Vagina (tissue), 2 donors: ENCODE data around the gene LGALS9.

Experiments
- CTCF ChIP-seq, 3 experiments: fragments of 450-650 bp in 2 of 3; fragments of 200-600 bp in 1 of 3; sonication (generic) in 1 of 3; IDR thresholded peaks; one replicate each; pipeline ENCODE4 v1.5.1; 2017 to 2019; ENCODE audit warnings: antibody characterized with exemption in 3 of 3, mild to moderate bottlenecking in 2 of 3, moderate library complexity in 2 of 3
- POLR2A ChIP-seq, 2 donors: fragments of 450-650 bp; IDR thresholded peaks; one replicate each; pipeline ENCODE4 v1.6.1; 2017; ENCODE audit warnings: antibody characterized with exemption in 2 of 2, mild to moderate bottlenecking in 2 of 2, moderate library complexity in 2 of 2
- POLR2AphosphoS5 ChIP-seq, 2 donors: sonication (generic); formaldehyde crosslinking; IDR thresholded peaks; one replicate each; pipeline ENCODE4 v1.9.0; 2017; ENCODE audit warnings: antibody characterized with exemption in 2 of 2, mild to moderate bottlenecking in 2 of 2, low read depth in 1 of 2; ENCODE audit not compliant: insufficient read depth in 1 of 2

GRCh38 chr17:27586203-27586721 is 44.7 kb upstream of the LGALS9 start:
- TF ChIP-seq CTCF (IDR thresholded peaks at IDR 0.05) (no peak), POLR2A (IDR thresholded peaks at IDR 0.05) (no peak), POLR2AphosphoS5 (IDR thresholded peaks at IDR 0.05; ENCODE audit: insufficient read depth in 1 of 2, low read depth in 1 of 2) (no peak)
